ENCODE results near the gene CENPM. TPM values are rescaled to one million over a fixed set of nuclear protein-coding genes. Genes with fewer than 3 reads are reported as not detected.

CENPM gene
- polyA plus RNA-seq, 1 donor from 2014 or later: 2.1 TPM

- no peak for TF ChIP-seq CTCF (IDR thresholded peaks at IDR 0.05; ENCODE audit: poor library complexity, severe bottlenecking)
These were observed 12.5 kb downstream of the CENPM start (continued) for GRCh38 chr22:41934284-41935014.

GRCh38 chr22:41933411-41934177 is 13.4 kb downstream of the CENPM start:
- Histone ChIP-seq H3K27me3 (ENCODE audit: insufficient read depth, low read depth, low read length) (no peaks in the 10 kb centered on the region), H2AFZ (ENCODE audit: low read depth, low read length) (no peak overlapping the region), H3F3A (ENCODE audit: insufficient read depth, low read length, poor library complexity, severe bottlenecking) (no peaks in the 10 kb centered on the region), H3K9me3 (ENCODE audit: low read length) (no peaks in the 10 kb centered on the region), H3K79me2 (replicated peaks; ENCODE audit: insufficient read depth, low read length) (no peaks in the 10 kb centered on the region), H3K9ac (ENCODE audit: low read length) (no peak overlapping the region), H3K4me3 (ENCODE audit: low read length) (no peak overlapping the region), H4K20me1 (ENCODE audit: insufficient read depth) (no peaks in the 10 kb centered on the region), H3K9me2 (ENCODE audit: insufficient read depth, low read length) (no peaks in the 10 kb centered on the region), H3K4me2 (ENCODE audit: low read length) (no peak overlapping the region), H3K27ac (ENCODE audit: low read length) (no peak overlapping the region), H3K36me3 (ENCODE audit: insufficient read depth, low read length) (no peaks in the 10 kb centered on the region)
- TF ChIP-seq RAD21 (conservative IDR thresholded peaks at IDR 0.05) (no peak), EP300 (conservative IDR thresholded peaks at IDR 0.05; ENCODE audit: poor library complexity, severe bottlenecking) (no peak), EZH2 (IDR thresholded peaks at IDR 0.05; ENCODE audit: borderline replicate concordance, insufficient read depth, low read length, poor library complexity, severe bottlenecking) (no peak), POLR2AphosphoS5 (IDR thresholded peaks at IDR 0.05) (no peak), CTCF (IDR thresholded peaks at IDR 0.05; ENCODE audit: poor library complexity, severe bottlenecking) (no peak), MXI1 (conservative IDR thresholded peaks at IDR 0.05; ENCODE audit: poor library complexity, severe bottlenecking) (no peak), SMC3 (conservative IDR thresholded peaks at IDR 0.05; ENCODE audit: poor library complexity) (no peak), REST (IDR thresholded peaks at IDR 0.05; ENCODE audit: borderline replicate concordance) (no peak), TAF1 (IDR thresholded peaks at IDR 0.05; ENCODE audit: low read depth) (no peak)

Measured in neural cell (in vitro differentiated cells).